GM12873 (cell line): ENCODE results near the gene MBNL3.
A peak's percentile ranks its signal among the peaks of the same experiment; 100 is the strongest.

Experiments
- TF ChIP-seq, protein P1 (sequence below): IDR thresholded peaks from 2 replicates; pipeline ENCODE4 v1.5.1; 2012; ENCODE audit warnings: low read depth, mild to moderate bottlenecking, moderate library complexity, low read length, control low read depth; ENCODE audit not compliant: insufficient read depth; ENCODE audit errors: missing control alignments

The MBNL3 gene

DNA sequence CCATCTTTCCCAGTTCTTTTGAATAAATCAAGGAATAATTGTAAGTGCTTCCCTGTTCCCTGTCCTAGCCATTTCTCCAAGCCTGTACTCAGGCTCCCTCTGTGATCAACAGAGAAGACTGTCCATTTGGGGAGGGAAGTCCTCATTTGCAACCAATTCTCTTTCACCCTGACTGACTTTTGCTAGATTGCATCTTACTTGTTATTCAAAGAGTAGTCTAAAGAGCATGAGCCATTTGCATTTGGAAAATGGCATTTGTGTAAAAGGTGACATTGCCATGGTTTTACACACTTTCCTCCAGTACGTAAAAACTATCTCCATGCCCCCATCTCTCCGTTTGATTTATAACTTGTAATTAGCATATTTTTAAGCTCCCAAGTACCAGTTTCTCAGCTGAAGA lies 110.6 kb downstream of the MBNL3 start:
- TF ChIP-seq, protein P1, sequence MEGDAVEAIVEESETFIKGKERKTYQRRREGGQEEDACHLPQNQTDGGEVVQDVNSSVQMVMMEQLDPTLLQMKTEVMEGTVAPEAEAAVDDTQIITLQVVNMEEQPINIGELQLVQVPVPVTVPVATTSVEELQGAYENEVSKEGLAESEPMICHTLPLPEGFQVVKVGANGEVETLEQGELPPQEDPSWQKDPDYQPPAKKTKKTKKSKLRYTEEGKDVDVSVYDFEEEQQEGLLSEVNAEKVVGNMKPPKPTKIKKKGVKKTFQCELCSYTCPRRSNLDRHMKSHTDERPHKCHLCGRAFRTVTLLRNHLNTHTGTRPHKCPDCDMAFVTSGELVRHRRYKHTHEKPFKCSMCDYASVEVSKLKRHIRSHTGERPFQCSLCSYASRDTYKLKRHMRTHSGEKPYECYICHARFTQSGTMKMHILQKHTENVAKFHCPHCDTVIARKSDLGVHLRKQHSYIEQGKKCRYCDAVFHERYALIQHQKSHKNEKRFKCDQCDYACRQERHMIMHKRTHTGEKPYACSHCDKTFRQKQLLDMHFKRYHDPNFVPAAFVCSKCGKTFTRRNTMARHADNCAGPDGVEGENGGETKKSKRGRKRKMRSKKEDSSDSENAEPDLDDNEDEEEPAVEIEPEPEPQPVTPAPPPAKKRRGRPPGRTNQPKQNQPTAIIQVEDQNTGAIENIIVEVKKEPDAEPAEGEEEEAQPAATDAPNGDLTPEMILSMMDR = no peak

DNA sequence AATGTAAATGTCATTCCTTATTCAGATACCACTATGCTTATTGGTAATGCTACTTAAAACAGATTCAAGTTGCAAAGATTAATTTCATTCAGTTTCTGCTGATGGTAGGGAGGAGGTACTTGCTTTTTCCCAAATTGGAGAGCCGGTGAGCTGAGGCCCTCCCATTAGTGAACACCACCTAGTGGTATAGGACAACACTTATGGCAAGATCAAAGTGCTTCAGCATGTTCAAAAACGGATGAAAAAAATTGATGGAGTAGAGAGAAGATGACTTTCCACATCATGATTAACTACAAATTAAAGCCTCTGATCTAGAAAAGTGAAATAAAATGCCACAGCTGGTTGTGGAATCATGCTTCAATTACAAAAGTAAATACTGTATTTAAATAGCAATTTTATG lies 112.9 kb downstream of the MBNL3 start:
- TF ChIP-seq, protein P1 = peak; percentile 30

DNA sequence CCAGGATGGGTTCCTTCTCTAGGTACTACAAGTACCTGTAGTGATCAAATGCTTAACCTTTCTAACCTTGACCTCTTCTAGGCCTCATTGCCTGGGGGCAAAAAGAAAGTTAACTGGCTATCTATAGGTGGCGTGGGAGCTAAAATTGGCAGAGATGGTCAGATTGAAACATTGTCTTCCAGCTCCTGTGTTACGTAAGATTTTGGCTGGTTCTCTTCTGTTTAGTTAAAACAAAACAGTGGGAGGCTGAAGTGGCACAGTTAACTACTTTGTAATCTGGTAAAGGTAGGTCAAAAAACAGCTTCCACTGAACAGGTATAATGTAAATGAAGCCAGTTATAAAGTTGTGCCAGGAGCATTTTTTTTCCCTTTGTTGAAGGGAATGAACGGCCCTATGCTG lies 115.2 kb downstream of the MBNL3 start:
- TF ChIP-seq, protein P1 = no peak

DNA sequence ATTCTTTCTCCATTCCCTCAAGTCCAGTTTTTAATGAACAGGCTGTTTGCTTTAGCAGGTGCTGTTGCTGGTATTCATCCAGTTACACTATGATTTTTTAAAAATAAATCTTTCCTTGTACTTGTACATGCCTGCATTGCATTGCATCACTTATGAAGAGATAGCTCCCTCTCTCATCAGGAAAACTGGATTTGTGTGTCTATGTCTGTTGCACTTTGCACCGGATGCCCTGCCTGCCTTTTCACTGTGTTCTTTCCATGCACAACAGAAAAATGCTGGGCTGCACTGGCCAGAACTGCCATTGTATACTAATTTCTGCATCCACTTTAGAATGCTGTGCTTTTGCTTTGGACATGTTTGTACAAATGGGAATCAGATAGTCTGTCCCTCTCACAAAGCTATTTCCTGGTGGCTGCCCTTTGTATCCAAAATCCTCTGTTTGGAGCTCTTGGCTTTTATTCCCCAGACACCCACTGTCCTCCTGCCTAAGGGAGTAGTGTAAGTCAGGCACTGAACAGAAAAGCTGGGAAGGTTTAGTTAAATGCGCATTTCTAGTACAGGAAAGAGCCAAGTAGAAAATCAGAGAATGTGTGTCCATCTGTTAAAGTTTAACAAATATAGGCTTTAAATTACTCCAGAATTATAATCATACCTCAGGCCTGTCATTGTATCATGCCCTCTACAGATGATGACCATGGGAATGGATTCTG lies 119.1 kb downstream of the MBNL3 start:
- TF ChIP-seq, protein P1 = no peak

DNA sequence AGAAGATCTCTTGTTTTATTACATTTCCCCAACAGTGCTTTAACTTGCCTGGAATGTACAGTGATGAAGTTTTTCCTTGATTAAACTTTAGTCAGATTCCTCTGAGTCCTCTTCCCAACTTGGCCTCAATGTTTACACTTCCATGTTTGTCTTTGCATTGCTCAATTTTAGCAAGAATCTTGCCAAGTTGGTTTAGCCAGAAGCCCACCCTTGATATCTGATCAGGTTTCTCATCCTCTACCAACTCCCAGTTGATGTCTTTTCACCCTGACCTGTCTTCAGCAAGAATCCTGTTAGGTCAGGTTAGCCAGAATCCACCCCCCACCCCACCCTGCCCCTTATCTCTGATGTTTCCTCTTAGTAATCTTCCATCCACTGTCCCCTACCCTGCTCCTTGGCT lies 120.9 kb downstream of the MBNL3 start:
- TF ChIP-seq, protein P1 = no peak

DNA sequence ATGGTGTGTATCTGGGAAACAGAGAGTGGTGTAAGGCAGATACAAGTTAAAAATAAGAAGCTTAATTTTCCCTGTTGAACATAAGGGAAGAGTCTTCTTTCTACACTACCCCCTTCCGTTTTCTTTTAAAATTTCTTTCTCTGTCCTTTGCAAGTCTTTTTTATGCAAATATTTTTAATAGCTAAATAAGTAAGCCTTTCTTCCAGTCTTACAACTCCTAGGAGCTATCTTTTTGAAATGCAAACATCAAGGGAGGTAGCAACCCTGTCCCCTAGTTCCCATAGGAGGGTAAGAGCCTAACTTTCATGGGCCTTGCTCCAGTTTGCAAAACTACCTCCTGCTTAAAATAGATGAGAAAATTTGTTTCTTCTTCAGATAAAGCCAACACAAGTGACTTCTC lies 121.5 kb downstream of the MBNL3 start:
- TF ChIP-seq, protein P1 = no peak

DNA sequence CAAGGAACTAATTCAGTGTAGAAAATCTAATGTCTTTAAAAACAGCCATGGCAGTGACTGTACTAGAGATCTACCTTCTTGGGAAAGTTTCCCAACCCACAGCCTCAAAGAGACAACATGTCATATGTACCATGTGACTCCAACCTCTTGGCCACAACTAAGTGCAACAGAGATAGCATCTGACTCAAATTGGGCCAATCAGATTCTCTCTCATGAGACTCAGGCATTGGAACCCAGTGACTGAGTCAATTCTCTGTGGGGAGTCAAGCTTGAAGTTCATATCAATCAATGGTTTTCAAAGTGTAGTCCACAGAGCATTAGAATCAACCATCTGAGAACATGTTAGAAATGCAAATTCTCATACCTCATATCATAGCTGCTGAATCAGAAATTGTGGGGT lies 123.3 kb downstream of the MBNL3 start:
- TF ChIP-seq, protein P1 = no peak

DNA sequence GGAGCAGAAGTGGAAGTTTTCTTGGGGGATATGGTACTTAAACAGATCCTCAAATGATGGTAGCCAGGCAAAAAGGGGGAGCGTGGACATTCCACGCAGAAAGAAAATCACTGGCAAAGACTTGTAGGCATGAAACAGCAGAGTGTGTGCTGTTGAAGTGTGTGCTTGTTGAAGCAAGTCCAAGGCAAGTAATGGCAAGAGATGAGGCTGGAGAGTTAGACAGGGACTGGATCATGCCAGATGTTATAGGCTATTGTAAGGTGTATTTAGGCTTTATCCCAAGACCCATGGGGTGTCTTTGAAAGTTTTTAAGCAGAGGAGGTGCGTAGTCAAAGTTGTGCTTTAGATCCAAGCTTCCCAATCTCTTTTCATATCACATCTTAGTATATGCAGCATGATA lies 124.5 kb downstream of the MBNL3 start:
- TF ChIP-seq, protein P1 = no peak
